GM10847 (cell line): ENCODE results near the gene PLA2G3.

Source experiments
- POLR2A ChIP-seq: IDR thresholded peaks from 2 replicates; pipeline ENCODE4 v1.6.1; 2011; ENCODE audit not compliant: insufficient read length; ENCODE audit errors: extremely low read depth

PLA2G3 gene

GRCh38 chr22:31119026-31119717 is 21.1 kb downstream of the PLA2G3 start:
- TF ChIP-seq POLR2A: no peak

- TF ChIP-seq POLR2A: no peak
Measured at GRCh38 chr22:31118046-31118820, 22.1 kb downstream of the PLA2G3 start.

- no peak for TF ChIP-seq POLR2A
Measured at GRCh38 chr22:31107894-31108218, 32.5 kb downstream of the PLA2G3 start.

- peak; percentile 14 for TF ChIP-seq POLR2A
Measured at GRCh38 chr22:31107178-31107893, 33.0 kb downstream of the PLA2G3 start, which contains the start of gene SELENOM. SELENOM (minus strand) TSS chr22:31107568; CDS start chr22:31107505, 63 bp downstream.

GRCh38 chr22:31106731-31107177 is 33.6 kb downstream of the PLA2G3 start:
- no peak for TF ChIP-seq POLR2A

GRCh38 chr22:31106001-31106571 is 34.2 kb downstream of the PLA2G3 start:
- no peak for TF ChIP-seq POLR2A

GRCh38 chr22:31105282-31105929 is 34.9 kb downstream of the PLA2G3 start:
- no peak for TF ChIP-seq POLR2A

GRCh38 chr22:31104869-31105268 is 35.4 kb downstream of the PLA2G3 start:
- no peak for TF ChIP-seq POLR2A

GRCh38 chr22:31103899-31104694 is 36.2 kb downstream of the PLA2G3 start:
- TF ChIP-seq POLR2A: no peak

- TF ChIP-seq POLR2A: no peak
Measured at GRCh38 chr22:31103111-31103510, 37.2 kb downstream of the PLA2G3 start.

GRCh38 chr22:31102441-31103081 is 37.7 kb downstream of the PLA2G3 start:
- TF ChIP-seq POLR2A: no peak

- TF ChIP-seq POLR2A: no peak
Measured at GRCh38 chr22:31100762-31101525, 39.4 kb downstream of the PLA2G3 start.

- no peak for TF ChIP-seq POLR2A
Measured at GRCh38 chr22:31099841-31100761, 40.2 kb downstream of the PLA2G3 start.
